ENCODE data around the gene MZT2B. TPM values are rescaled to one million over a fixed set of nuclear protein-coding genes. Genes with fewer than 3 reads are reported as not detected.
"Not testable (repeated sequence)": the region's sequence is repeated elsewhere in the genome, so short reads cannot be mapped to it uniquely, and the experiment has no call there.

The MZT2B gene
- total RNA-seq, 1 donor from 2014 or later: 595 TPM

GRCh38 chr2:130150181-130151144 lies 31.6 kb upstream of the MZT2B start:
- intact Hi-C loops (cut with DNase I): no loop called here
- no peak for DNase-seq (ENCODE audit: missing footprints)
- no peak for ATAC-seq

- intact Hi-C loops (cut with DNase I); ATAC-seq; DNase-seq (ENCODE audit: missing footprints): not testable (repeated sequence)
These were observed 30.9 kb upstream of the MZT2B start for GRCh38 chr2:130151145-130151512.

GRCh38 chr2:130152136-130152815 lies 29.8 kb upstream of the MZT2B start:
- ATAC-seq; intact Hi-C loops (cut with DNase I): not testable (repeated sequence)

GRCh38 chr2:130152816-130153595 lies 29.1 kb upstream of the MZT2B start:
- intact Hi-C loops (cut with DNase I): no loop called here
- DNase-seq (ENCODE audit: missing footprints) (no peak), ATAC-seq (no peak)

More at GRCh38 chr2:130152136-130152815, 29.8 kb upstream of the MZT2B start:
- not testable (repeated sequence) for DNase-seq (ENCODE audit: missing footprints)

- DNase-seq (ENCODE audit: missing footprints); ATAC-seq; intact Hi-C loops (cut with DNase I): not testable (repeated sequence)
These were observed 28.2 kb upstream of the MZT2B start for GRCh38 chr2:130153721-130154422.

GRCh38 chr2:130154423-130154770 lies 27.7 kb upstream of the MZT2B start:
- intact Hi-C loops (cut with DNase I); ATAC-seq; DNase-seq (ENCODE audit: missing footprints): not testable (repeated sequence)

- intact Hi-C loops (cut with DNase I): loop anchor here (5.0 kb wide), 1 partner anchor 177 kb away; no protein-coding TSS in a partner anchor
- ATAC-seq (no peak), DNase-seq (ENCODE audit: missing footprints) (no peak)
These were observed 27.0 kb upstream of the MZT2B start for GRCh38 chr2:130154773-130155765.

GRCh38 chr2:130155956-130156623 lies 26.0 kb upstream of the MZT2B start:
- not testable (repeated sequence) for DNase-seq (ENCODE audit: missing footprints)

GRCh38 chr2:130156624-130157004 lies 25.4 kb upstream of the MZT2B start:
- intact Hi-C loops (cut with DNase I): loop anchor here (5.0 kb wide), 1 partner anchor 176 kb away; no protein-coding TSS in a partner anchor
- ATAC-seq (no peak), DNase-seq (ENCODE audit: missing footprints) (no peak)

More at GRCh38 chr2:130155956-130156623, 26.0 kb upstream of the MZT2B start:
- peak; percentile 70 for ATAC-seq
- intact Hi-C loops (cut with DNase I): loop anchor here (5.0 kb wide), 1 partner anchor 176 kb away; no protein-coding TSS in a partner anchor

- DNase-seq (ENCODE audit: missing footprints); ATAC-seq: not testable (repeated sequence)
- intact Hi-C loops (cut with DNase I): loop anchor here (5.0 kb wide), 1 partner anchor 175 kb away; no protein-coding TSS in a partner anchor
These were observed 24.7 kb upstream of the MZT2B start for GRCh38 chr2:130157354-130157753.

- DNase-seq (ENCODE audit: missing footprints): not testable (repeated sequence)
- intact Hi-C loops (cut with DNase I): loop anchor here (5.0 kb wide), 1 partner anchor 174 kb away; no protein-coding TSS in a partner anchor
These were observed 24.1 kb upstream of the MZT2B start for GRCh38 chr2:130157825-130158514.

GRCh38 chr2:130158631-130159030 lies 23.4 kb upstream of the MZT2B start:
- no peak for ATAC-seq
- intact Hi-C loops (cut with DNase I): loop anchor here (5.0 kb wide), 1 partner anchor 174 kb away; no protein-coding TSS in a partner anchor
- no peak for DNase-seq (ENCODE audit: missing footprints)

More at GRCh38 chr2:130157825-130158514, 24.1 kb upstream of the MZT2B start:
- ATAC-seq: not testable (repeated sequence)

- DNase-seq (ENCODE audit: missing footprints); ATAC-seq: not testable (repeated sequence)
- intact Hi-C loops (cut with DNase I): loop anchor here (5.0 kb wide), 1 partner anchor 173 kb away; no protein-coding TSS in a partner anchor
These were observed 22.7 kb upstream of the MZT2B start for GRCh38 chr2:130159376-130159775.

- intact Hi-C loops (cut with DNase I): no loop called here
- no peak for DNase-seq (ENCODE audit: missing footprints)
- no peak for ATAC-seq
These were observed 21.9 kb upstream of the MZT2B start for GRCh38 chr2:130160131-130160530.

- ATAC-seq (peak; percentile 80), DNase-seq (ENCODE audit: missing footprints) (peak; percentile 71)
- intact Hi-C loops (cut with DNase I): not testable (repeated sequence)
These were observed 21.0 kb upstream of the MZT2B start for GRCh38 chr2:130160838-130161705.
